Right hindlimb (tissue), 1 donor: ENCODE results near the gene SIT1.
"Not testable (repeated sequence)": the region's sequence is repeated elsewhere in the genome, so short reads cannot be mapped to it uniquely, and the experiment has no call there.

Source experiments
- DNase-seq: peaks from one replicate; pipeline ENCODE4 v3.0.0-alpha.2; 2018

SIT1 gene

GRCh38 chr9:35635730-35636129, 15.0 kb downstream of the SIT1 start:
- DNase-seq: no peak

GRCh38 chr9:35629597-35629996, 21.1 kb downstream of the SIT1 start:
- no peak for DNase-seq

GRCh38 chr9:35628389-35628991, 22.2 kb downstream of the SIT1 start:
- no peak for DNase-seq

GRCh38 chr9:35627575-35627974, 23.2 kb downstream of the SIT1 start:
- DNase-seq: no peak

- no peak for DNase-seq
These were observed 31.0 kb downstream of the SIT1 start for GRCh38 chr9:35619800-35620158.

- peak; percentile 31 for DNase-seq
These were observed 31.6 kb downstream of the SIT1 start for GRCh38 chr9:35618854-35619799.

- no peak for DNase-seq
These were observed 32.4 kb downstream of the SIT1 start, which contains the start of gene CD72 for GRCh38 chr9:35618325-35618727. Gene CD72, minus strand, starts transcription at chr9:35618413. Its CDS starts 110 bp downstream, at chr9:35618303.

- no peak for DNase-seq
These were observed 33.2 kb downstream of the SIT1 start for GRCh38 chr9:35617548-35617947.

GRCh38 chr9:35616681-35617459, 33.9 kb downstream of the SIT1 start:
- DNase-seq: peak; percentile 58

GRCh38 chr9:35615981-35616680, 34.6 kb downstream of the SIT1 start:
- DNase-seq: no peak

- DNase-seq: no peak
These were observed 37.9 kb downstream of the SIT1 start for GRCh38 chr9:35612843-35613242.

GRCh38 chr9:35612066-35612465, 38.7 kb downstream of the SIT1 start:
- not testable (repeated sequence) for DNase-seq

GRCh38 chr9:35611230-35611797, 39.4 kb downstream of the SIT1 start:
- DNase-seq: peak; percentile 31

- DNase-seq: peak; percentile 31
These were observed 40.9 kb downstream of the SIT1 start for GRCh38 chr9:35609820-35610163.

- peak; percentile 82 for DNase-seq
These were observed 41.5 kb downstream of the SIT1 start for GRCh38 chr9:35609001-35609819.

GRCh38 chr9:35608221-35608620, 42.5 kb downstream of the SIT1 start:
- DNase-seq: no peak

- DNase-seq: no peak
These were observed 44.0 kb downstream of the SIT1 start for GRCh38 chr9:35606726-35607125.

- no peak for DNase-seq
These were observed 44.6 kb downstream of the SIT1 start for GRCh38 chr9:35606138-35606504.

GRCh38 chr9:35605351-35606137, 45.2 kb downstream of the SIT1 start:
- DNase-seq: peak; percentile 37

- peak; percentile 79 for DNase-seq
These were observed 46.0 kb downstream of the SIT1 start, which contains the start of gene TESK1 for GRCh38 chr9:35604578-35605350. Gene TESK1, plus strand, starts transcription at chr9:35605262. Its CDS starts 358 bp downstream, at chr9:35605620.
